K562 (cell line): Measurements from ENCODE around the gene B4GALT5. TPM values are rescaled to one million over a fixed set of nuclear protein-coding genes. Genes with fewer than 3 reads are reported as not detected.

Experiments used
- ATAC-seq: fragments of 200-7000 bp; cut with Tn5 transposase; 3 replicates; pipeline ENCODE4 v1.9.1; 2020; ENCODE audit warnings: moderate library complexity
- BruUV-seq: library from RNA; stranded (reverse); fragments of 400-500 nt; replicated peaks from 2 replicates; lab custom pipeline; 2021; lab: Mats Ljungman, UMichigan
- CTCF ChIA-PET: fragments of 300-600 bp; formaldehyde crosslinking; extraction: SDS; loops from one replicate; lab custom pipeline; 2021; ENCODE audit warnings: low intra/inter-chr PET ratio; lab: Yijun Ruan, JAX
- POLR2A ChIA-PET: fragments of 300-600, 350-650 bp; sonication (Branson Sonifier 250); formaldehyde crosslinking; extraction: SDS; loops from one replicate; lab custom pipeline; 2021; ENCODE audit warnings: antibody characterized with exemption, inconsistent platforms; lab: Yijun Ruan, JAX
- DNase-seq, 4 experiments: peaks; one replicate each; pipeline versions ENCODE4 v3.0.0 to v3.0.0-alpha.2; 2011 to 2018; ENCODE audit warnings: low spot score in 3 of 4, mixed read lengths in 3 of 4; ENCODE audit errors: extremely low read depth in 1 of 4
- FAIRE-seq: peaks from 2 replicates; lab custom pipeline; 2011; peaks lifted over from hg19 to GRCh38; lab: Jason Lieb, UNC
- H2AFZ ChIP-seq: 2 replicates; pipeline ENCODE4 v1.6.0; 2011; ENCODE audit warnings: low read depth, low read length, control low read depth, inconsistent platforms
- H3K27ac ChIP-seq: fragments of 200-600 bp; 3 replicates; pipeline ENCODE4 v1.8.0; 2011; ENCODE audit warnings: low read depth, mild to moderate bottlenecking, control low read depth, inconsistent platforms, low read length, moderate library complexity, mixed read lengths; ENCODE audit errors: extremely low read depth
- H3K27me3 ChIP-seq, 2 experiments: fragments of 300-600 bp in 1 of 2; 2 replicates in 1 of 2; 3 replicates in 1 of 2; pipeline versions ENCODE4 v1.6.0 to v1.8.0; 2011; ENCODE audit warnings: inconsistent platforms in 2 of 2, low read length in 2 of 2, mild to moderate bottlenecking in 1 of 2, mixed read lengths in 1 of 2, moderate library complexity in 1 of 2; ENCODE audit not compliant: control insufficient read depth in 2 of 2, insufficient read depth in 2 of 2
- H3K36me3 ChIP-seq: fragments of 300-600 bp; 3 replicates; pipeline ENCODE4 v1.8.0; 2011; ENCODE audit warnings: mild to moderate bottlenecking, low read length, inconsistent platforms; ENCODE audit not compliant: control insufficient read depth, insufficient read depth
- H3K4me1 ChIP-seq, 2 experiments: fragments of 200-600 bp in 1 of 2; replicated peaks in 1 of 2; 2 replicates in 1 of 2; 3 replicates in 1 of 2; pipeline versions ENCODE4 v1.5.1 to v1.8.0; 2011; ENCODE audit warnings: inconsistent platforms in 2 of 2, low read length in 2 of 2, mild to moderate bottlenecking in 1 of 2, mixed read lengths in 1 of 2, moderate library complexity in 1 of 2; ENCODE audit not compliant: control insufficient read depth in 2 of 2, insufficient read depth in 2 of 2
- H3K4me2 ChIP-seq: 2 replicates; pipeline ENCODE4 v1.6.1; 2011; ENCODE audit warnings: low read length, control low read depth, inconsistent platforms, mixed read lengths; ENCODE audit not compliant: insufficient read depth
- H3K4me3 ChIP-seq: fragments of 200-600 bp; sonication (generic), shearing (Covaris generic); 2 replicates; pipeline ENCODE4 v1.5.1; 2016; ENCODE audit warnings: control low read depth, inconsistent platforms
- H3K79me2 ChIP-seq: fragments of 200-600 bp; 3 replicates; pipeline ENCODE4 v1.8.0; 2011; ENCODE audit warnings: low read length, inconsistent platforms; ENCODE audit not compliant: control insufficient read depth, insufficient read depth
- H3K9ac ChIP-seq, 2 experiments: 2 replicates each; pipeline versions ENCODE4 v1.6.0 to v1.6.1; 2011; ENCODE audit warnings: low read depth in 2 of 2, low read length in 2 of 2, control low read depth in 1 of 2, inconsistent platforms in 1 of 2, mild to moderate bottlenecking in 1 of 2, mixed read lengths in 1 of 2; ENCODE audit not compliant: insufficient read depth in 1 of 2
- H3K9me1 ChIP-seq: one replicate; pipeline ENCODE4 v1.6.0; 2011; ENCODE audit warnings: inconsistent platforms, mild to moderate bottlenecking, low read length, moderate library complexity; ENCODE audit not compliant: control insufficient read depth, insufficient read depth
- H3K9me3 ChIP-seq: replicated peaks from 2 replicates; pipeline ENCODE4 v1.5.1; 2011; ENCODE audit warnings: low read depth, low read length, inconsistent platforms; ENCODE audit not compliant: control insufficient read depth, insufficient read depth
- H4K20me1 ChIP-seq: replicated peaks from 2 replicates; pipeline ENCODE4 v1.6.1; 2011; ENCODE audit warnings: low read length, inconsistent platforms, mixed read lengths; ENCODE audit not compliant: control insufficient read depth, insufficient read depth
- HDGF ChIP-seq: fragments of 450-650 bp; IDR thresholded peaks from 2 replicates; pipeline ENCODE4 v1.6.1; 2016
- HOXB6 ChIP-seq: fragments of 250-450 bp; sonication (Bioruptor Pico); IDR thresholded peaks from 2 replicates; pipeline ENCODE4 v1.5.1; 2022; ENCODE audit warnings: mild to moderate bottlenecking, borderline replicate concordance
- MAFF ChIP-seq: IDR thresholded peaks from 2 replicates; pipeline ENCODE4 v1.6.1; 2012; ENCODE audit warnings: low read length, improper control_type of control experiment
- MYNN ChIP-seq, 2 experiments: sonication (generic); formaldehyde crosslinking in 1 of 2; IDR thresholded peaks; 2 replicates each; pipeline versions ENCODE4 v1.5.0 to v1.6.1; 2016 to 2020; ENCODE audit warnings: antibody characterized with exemption in 1 of 2, missing genetic modification reagents in 1 of 2
- NEUROD1 ChIP-seq: fragments of 150-350 bp; IDR thresholded peaks from 2 replicates; pipeline ENCODE4 v1.6.1; 2014; ENCODE audit warnings: borderline replicate concordance, low read length, low read depth; ENCODE audit not compliant: partially characterized antibody
- SIX5 ChIP-seq, 2 experiments: IDR thresholded peaks; 2 replicates each; pipeline ENCODE4 v1.6.1; 2011; ENCODE audit warnings: low read length in 2 of 2, borderline replicate concordance in 1 of 2, low read depth in 1 of 2, mild to moderate bottlenecking in 1 of 2, moderate library complexity in 1 of 2; ENCODE audit not compliant: insufficient read depth in 1 of 2
- SMC3 ChIP-seq: conservative IDR thresholded peaks from 2 replicates; pipeline ENCODE4 v1.6.1; 2011; ENCODE audit warnings: low read depth, low read length, improper control_type of control experiment; ENCODE audit not compliant: insufficient read depth
- ZBTB2 ChIP-seq: fragments of 450-650 bp; IDR thresholded peaks from 2 replicates; pipeline ENCODE4 v1.6.1; 2016; ENCODE audit warnings: antibody characterized with exemption
- ZBTB8A ChIP-seq: fragments of 450-650 bp; IDR thresholded peaks from 2 replicates; pipeline ENCODE4 v1.6.1; 2018; ENCODE audit warnings: mild to moderate bottlenecking, moderate library complexity; ENCODE audit not compliant: partially characterized antibody
- ZFPM2 ChIP-seq: fragments of 250-450 bp; sonication (Bioruptor Pico); IDR thresholded peaks from 2 replicates; pipeline ENCODE4 v1.5.1; 2022; ENCODE audit warnings: mild to moderate bottlenecking
- ZNF79 ChIP-seq: fragments of 250-450 bp; sonication (Bioruptor Pico); IDR thresholded peaks from 2 replicates; pipeline ENCODE4 v1.4.0; 2020; ENCODE audit warnings: low read depth, mild to moderate bottlenecking, moderate library complexity
- WGBS: fragments of 100-300 bp; shearing (Covaris generic); methylation state at CpG from one replicate; pipeline ENCODE4 v1.1.6; 2016; ENCODE audit warnings: low coverage, mixed read lengths; ENCODE audit not compliant: insufficient coverage; ENCODE audit errors: missing lambda C conversion rate; 5-methylcytosine and 5-hydroxymethylcytosine counted together
- in situ Hi-C: fragments of 300-500 bp; cut with MboI; formaldehyde crosslinking; loops from 4 replicates; pipeline ENCODE4 v1.15.0; 2018; ENCODE audit warnings: inconsistent platforms, mixed read lengths
- intact Hi-C: fragments of 100-400 bp; cut with micrococcal nuclease; formaldehyde crosslinking; loops from 2 replicates; pipeline ENCODE4 v1.14.2; 2022
- polyA plus RNA-seq, 8 experiments: library from polyadenylated mRNA; depleted of rRNA in 4 of 8; stranded (reverse) in 5 of 8; unstranded in 3 of 8; fragments of >200 nt; fragmentation: Nextera tagmentation in 2 of 8; fragmentation: Illumina TruSeq in 1 of 8; extraction: Ambion mirVana in 2 of 8; extraction: Trizol in 1 of 8; gene quantifications; 2 replicates each; pipeline versions ENCODE4 v1.2.1 to v1.2.3, GENCODE V29; 2011 to 2014; ENCODE audit warnings: inconsistent platforms in 1 of 8, missing spikeins in 1 of 8
- total RNA-seq, 7 experiments: library from RNA; depleted of rRNA in 6 of 7; stranded (reverse); fragments of >200 nt in 6 of 7; fragmentation: Illumina TruSeq in 2 of 7; extraction: Trizol in 2 of 7; gene quantifications; 2 replicates each; pipeline versions ENCODE4 v1.2.1 to v1.2.3, GENCODE V29; 2011 to 2021; ENCODE audit warnings: low replicate concordance in 1 of 7
- TF ChIP-seq, protein P1 (sequence below): fragments of 250-450 bp; sonication (Bioruptor Pico); IDR thresholded peaks from 2 replicates; pipeline ENCODE4 v1.8.0; 2022; ENCODE audit warnings: moderate library complexity, mild to moderate bottlenecking, inconsistent platforms
- TF ChIP-seq, protein P2 (sequence below): fragments of 450-650 bp; IDR thresholded peaks from 2 replicates; pipeline ENCODE4 v1.6.1; 2017; ENCODE audit warnings: antibody characterized with exemption, mild to moderate bottlenecking
- TF ChIP-seq, protein P3 (sequence below): sonication (generic); formaldehyde crosslinking; IDR thresholded peaks from 2 replicates; pipeline ENCODE4 v1.8.1; 2023; ENCODE audit warnings: mild to moderate bottlenecking, missing genetic modification reagents

Gene B4GALT5
- total and polyA plus RNA-seq, 9 of the 15 experiments (the other 6 are each of a cell fraction or from before 2014, with no cell fraction given), result 8.5 to 32.6 (median 23.4) TPM

- no peak for FAIRE-seq
- peaks cover 4% of the 10 kb centered on the region; the same call in 1 of the 3 replicates for H3K36me3 ChIP-seq
- CTCF ChIA-PET, result no interaction called here
- no peak overlapping the region for H3K4me2 ChIP-seq
- H3K27ac ChIP-seq, result no peak overlapping the region
- no TSS peak for BruUV-seq
- no peak overlapping the region for H2AFZ ChIP-seq
- H3K4me1 ChIP-seq, result peaks cover 11 to 36% of the 10 kb centered on the region in 2 experiments; a peak in 4 of 5 replicates
- TF ChIP-seq MYNN (IDR thresholded peaks at IDR 0.05), result no peak
- no peak for TF ChIP-seq MYNN (CRISPR knock-in tag; IDR thresholded peaks at IDR 0.05)
- no peak for TF ChIP-seq ZBTB2
- no peak for TF ChIP-seq SMC3
- TF ChIP-seq ZNF79 (CRISPR knock-in tag), result no peak
- TF ChIP-seq, protein P1, sequence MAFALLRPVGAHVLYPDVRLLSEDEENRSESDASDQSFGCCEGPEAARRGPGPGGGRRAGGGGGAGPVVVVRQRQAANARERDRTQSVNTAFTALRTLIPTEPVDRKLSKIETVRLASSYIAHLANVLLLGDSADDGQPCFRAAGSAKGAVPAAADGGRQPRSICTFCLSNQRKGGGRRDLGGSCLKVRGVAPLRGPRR (CRISPR knock-in tag), result no peak
- TF ChIP-seq SIX5 (IDR thresholded peaks at IDR 0.05; ENCODE audit: borderline replicate concordance in 1 of 2, insufficient read depth in 1 of 2, low read depth in 1 of 2, low read length in 2 of 2), result no peak
- no peak for TF ChIP-seq NEUROD1
- TF ChIP-seq, protein P2, sequence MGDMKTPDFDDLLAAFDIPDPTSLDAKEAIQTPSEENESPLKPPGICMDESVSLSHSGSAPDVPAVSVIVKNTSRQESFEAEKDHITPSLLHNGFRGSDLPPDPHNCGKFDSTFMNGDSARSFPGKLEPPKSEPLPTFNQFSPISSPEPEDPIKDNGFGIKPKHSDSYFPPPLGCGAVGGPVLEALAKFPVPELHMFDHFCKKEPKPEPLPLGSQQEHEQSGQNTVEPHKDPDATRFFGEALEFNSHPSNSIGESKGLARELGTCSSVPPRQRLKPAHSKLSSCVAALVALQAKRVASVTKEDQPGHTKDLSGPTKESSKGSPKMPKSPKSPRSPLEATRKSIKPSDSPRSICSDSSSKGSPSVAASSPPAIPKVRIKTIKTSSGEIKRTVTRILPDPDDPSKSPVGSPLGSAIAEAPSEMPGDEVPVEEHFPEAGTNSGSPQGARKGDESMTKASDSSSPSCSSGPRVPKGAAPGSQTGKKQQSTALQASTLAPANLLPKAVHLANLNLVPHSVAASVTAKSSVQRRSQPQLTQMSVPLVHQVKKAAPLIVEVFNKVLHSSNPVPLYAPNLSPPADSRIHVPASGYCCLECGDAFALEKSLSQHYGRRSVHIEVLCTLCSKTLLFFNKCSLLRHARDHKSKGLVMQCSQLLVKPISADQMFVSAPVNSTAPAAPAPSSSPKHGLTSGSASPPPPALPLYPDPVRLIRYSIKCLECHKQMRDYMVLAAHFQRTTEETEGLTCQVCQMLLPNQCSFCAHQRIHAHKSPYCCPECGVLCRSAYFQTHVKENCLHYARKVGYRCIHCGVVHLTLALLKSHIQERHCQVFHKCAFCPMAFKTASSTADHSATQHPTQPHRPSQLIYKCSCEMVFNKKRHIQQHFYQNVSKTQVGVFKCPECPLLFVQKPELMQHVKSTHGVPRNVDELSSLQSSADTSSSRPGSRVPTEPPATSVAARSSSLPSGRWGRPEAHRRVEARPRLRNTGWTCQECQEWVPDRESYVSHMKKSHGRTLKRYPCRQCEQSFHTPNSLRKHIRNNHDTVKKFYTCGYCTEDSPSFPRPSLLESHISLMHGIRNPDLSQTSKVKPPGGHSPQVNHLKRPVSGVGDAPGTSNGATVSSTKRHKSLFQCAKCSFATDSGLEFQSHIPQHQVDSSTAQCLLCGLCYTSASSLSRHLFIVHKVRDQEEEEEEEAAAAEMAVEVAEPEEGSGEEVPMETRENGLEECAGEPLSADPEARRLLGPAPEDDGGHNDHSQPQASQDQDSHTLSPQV, result no peak
- no peak for TF ChIP-seq HDGF
- no peak for TF ChIP-seq HOXB6 (CRISPR knock-in tag)
- TF ChIP-seq, protein P3, sequence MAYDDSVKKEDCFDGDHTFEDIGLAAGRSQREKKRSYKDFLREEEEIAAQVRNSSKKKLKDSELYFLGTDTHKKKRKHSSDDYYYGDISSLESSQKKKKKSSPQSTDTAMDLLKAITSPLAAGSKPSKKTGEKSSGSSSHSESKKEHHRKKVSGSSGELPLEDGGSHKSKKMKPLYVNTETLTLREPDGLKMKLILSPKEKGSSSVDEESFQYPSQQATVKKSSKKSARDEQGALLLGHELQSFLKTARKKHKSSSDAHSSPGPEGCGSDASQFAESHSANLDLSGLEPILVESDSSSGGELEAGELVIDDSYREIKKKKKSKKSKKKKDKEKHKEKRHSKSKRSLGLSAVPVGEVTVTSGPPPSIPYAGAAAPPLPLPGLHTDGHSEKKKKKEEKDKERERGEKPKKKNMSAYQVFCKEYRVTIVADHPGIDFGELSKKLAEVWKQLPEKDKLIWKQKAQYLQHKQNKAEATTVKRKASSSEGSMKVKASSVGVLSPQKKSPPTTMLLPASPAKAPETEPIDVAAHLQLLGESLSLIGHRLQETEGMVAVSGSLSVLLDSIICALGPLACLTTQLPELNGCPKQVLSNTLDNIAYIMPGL (CRISPR knock-in tag), result no peak
- no peak for TF ChIP-seq MAFF
- TF ChIP-seq ZFPM2 (CRISPR knock-in tag), result no peak
- no peak for TF ChIP-seq ZBTB8A
- in situ Hi-C loops, result no loop called here
- no peak for DNase-seq
- intact Hi-C loops, result no loop called here
- 100% methylated on average over 1 of the region's 3 CpGs for WGBS
- no peak overlapping the region for H3K4me3 ChIP-seq
- H3K79me2 ChIP-seq, result peaks cover 95% of the 10 kb centered on the region
- POLR2A ChIA-PET, result interaction anchor here (1.6 kb wide), 1 partner anchor 9 kb away, joined by 5 read pairs; no protein-coding TSS in a partner anchor
- H3K9me1 ChIP-seq, result no peaks in the 10 kb centered on the region
- no peaks in the 10 kb centered on the region for H3K27me3 ChIP-seq
- no peak for ATAC-seq
- H3K9ac ChIP-seq, result no peak overlapping the region
- peaks cover 5% of the 10 kb centered on the region; the same call in 1 of the 2 replicates for H4K20me1 ChIP-seq
- no peaks in the 10 kb centered on the region for H3K9me3 ChIP-seq
Observed at GRCh38 chr20:49666911-49667310, 46.8 kb downstream of the B4GALT5 start.
